Measurements from ENCODE around the gene FLT3LG.
"Not testable (repeated sequence)": the region's sequence is repeated elsewhere in the genome, so short reads cannot be mapped to it uniquely, and the experiment has no call there.

Gene FLT3LG

GRCh38 chr19:49438261-49438660 is 35.8 kb upstream of the FLT3LG start:
- intact Hi-C loops (cut with DNase I) = no loop called here

GRCh38 chr19:49439836-49440235 is 34.2 kb upstream of the FLT3LG start:
- DNase-seq = no peak
- intact Hi-C loops (cut with DNase I) = loop anchor here (5.0 to 10.0 kb wide), 2 partner anchors 48 to 215 kb away; no protein-coding TSS in a partner anchor

More at GRCh38 chr19:49438261-49438660, 35.8 kb upstream of the FLT3LG start:
- DNase-seq = no peak

GRCh38 chr19:49440439-49441209 is 33.4 kb upstream of the FLT3LG start:
- intact Hi-C loops (cut with DNase I) = loop anchor here (5.0 to 10.0 kb wide), 2 partner anchors 48 to 216 kb away; no protein-coding TSS in a partner anchor
- no peak for DNase-seq

DNA sequence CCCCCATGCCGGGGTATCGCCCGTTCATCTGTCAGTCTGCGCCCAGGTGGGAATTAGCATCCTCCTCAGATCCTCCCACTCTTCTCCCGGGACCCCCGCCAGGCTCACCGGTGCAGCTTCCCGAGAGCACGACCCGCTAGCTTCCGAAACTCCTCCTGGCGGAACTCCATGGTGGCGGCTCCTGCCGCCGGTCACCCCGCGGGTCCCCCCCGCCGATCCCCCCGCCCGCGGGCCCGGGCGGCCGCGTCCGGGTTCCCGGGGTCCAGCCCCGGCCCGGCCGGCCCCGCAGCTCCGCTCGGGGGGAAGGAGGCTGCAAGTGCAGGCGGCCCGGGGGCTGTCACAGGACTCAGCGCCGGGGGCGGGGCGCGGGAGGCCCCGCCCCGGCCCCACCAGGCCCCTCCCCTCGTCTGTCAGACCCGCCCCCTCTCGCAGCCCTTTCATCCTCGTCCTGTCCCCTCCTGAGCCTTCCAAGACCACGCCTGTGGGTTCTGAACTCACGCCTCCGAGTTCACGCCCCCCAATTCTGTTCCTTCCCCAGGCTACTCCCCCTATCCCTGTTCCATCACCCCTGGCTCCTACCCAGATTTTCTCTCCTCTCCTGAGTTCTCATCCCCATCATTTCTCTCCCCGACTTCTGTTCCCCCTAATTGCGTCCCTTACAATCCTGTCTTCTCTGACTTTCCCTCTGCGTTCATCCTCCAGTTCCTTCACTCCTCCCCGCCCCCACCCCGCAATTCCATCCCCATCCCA is 32.6 kb upstream of the FLT3LG start, which contains the start of gene SLC17A7:
Gene SLC17A7 (minus strand): TSS at position 318 of the 750 bp plus-strand sequence. CDS start 148 bp downstream, at position 170.
- intact Hi-C loops (cut with DNase I) = loop anchor here (5.0 to 10.0 kb wide), 2 partner anchors 49 to 217 kb away; no protein-coding TSS in a partner anchor
- DNase-seq = no peak

DNA sequence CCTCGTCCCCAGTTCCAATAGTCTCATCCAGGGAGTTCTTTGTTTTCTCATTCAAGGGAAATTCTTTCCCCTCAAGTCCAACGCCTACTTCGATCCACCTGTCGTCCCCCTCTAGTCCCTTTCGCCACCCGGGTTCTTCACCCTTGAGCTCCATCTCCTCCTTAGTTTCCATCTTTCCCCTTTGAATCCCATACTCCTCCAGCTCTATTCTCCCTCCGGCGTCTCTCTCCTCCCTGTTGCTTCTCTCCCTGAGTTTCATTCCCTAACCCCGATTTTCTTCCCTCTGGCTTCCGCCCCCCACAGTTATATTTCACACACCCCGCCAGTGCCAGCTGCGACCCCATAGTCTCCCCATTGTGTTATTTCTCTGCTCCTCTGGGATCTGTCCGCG is 32.1 kb upstream of the FLT3LG start:
- intact Hi-C loops (cut with DNase I) = loop anchor here (5.0 to 10.0 kb wide), 2 partner anchors 50 to 217 kb away; no protein-coding TSS in a partner anchor
- no peak for DNase-seq

DNA sequence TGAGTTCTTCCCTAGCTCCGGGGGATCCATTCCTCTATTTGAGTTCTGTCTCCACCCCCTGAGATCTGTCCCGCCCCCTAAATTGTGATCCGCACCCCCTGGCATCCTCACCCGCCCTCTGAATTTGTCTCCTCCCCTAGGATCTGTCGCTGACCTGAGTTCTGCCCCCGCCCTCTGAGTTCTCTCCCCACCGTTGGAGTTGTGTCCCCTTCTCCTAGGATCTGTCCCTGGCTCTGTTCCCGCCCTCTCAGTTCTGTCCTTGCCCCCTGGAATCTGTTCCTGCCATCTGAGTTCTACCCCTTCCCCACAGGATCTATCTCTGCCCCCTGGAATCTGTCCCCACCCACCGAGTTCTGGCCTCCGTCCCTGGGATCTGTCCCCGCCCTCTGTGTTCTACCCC is 31.7 kb upstream of the FLT3LG start:
- intact Hi-C loops (cut with DNase I) = loop anchor here (5.0 to 10.0 kb wide), 2 partner anchors 50 to 218 kb away; no protein-coding TSS in a partner anchor
- no peak for DNase-seq

DNA sequence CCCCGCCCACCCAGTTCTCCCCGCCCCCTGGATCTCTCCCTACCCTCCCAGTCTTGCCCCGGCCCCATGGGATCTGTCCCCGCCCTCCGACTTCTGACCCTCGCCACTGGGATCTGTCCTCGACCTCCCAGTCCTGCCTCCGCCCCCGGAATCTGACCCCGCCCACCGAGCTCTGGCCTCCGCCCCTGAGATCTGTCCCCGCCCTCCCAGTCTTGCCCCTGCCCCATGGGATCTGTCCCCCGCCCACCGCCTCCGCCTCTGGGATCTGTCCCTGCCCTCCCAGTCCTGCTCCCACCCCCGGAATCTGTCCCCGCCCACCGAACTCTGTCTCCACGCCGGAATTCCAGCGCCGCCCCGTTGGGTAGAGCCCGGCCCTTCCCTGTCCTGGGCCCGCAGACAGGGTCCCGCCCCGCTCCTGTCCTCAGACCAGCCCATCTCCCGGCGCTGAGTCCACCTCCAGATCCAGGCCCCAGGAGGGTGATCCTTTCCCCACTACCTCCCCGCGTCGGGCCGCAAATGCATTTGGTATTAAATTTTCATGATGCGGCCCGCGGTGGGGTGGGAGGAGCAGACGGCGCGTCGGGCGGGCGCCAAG is 31.1 kb upstream of the FLT3LG start:
- peak in 38 of 42 donors; percentile 8 to 70 (median 32) for DNase-seq
- intact Hi-C loops (cut with DNase I) = loop anchor here (5.0 to 10.0 kb wide), 2 partner anchors 51 to 218 kb away; no protein-coding TSS in a partner anchor

- intact Hi-C loops (cut with DNase I) = loop anchor here (5.0 to 10.0 kb wide), 2 partner anchors 51 to 219 kb away; no protein-coding TSS in a partner anchor
- peak; percentile 90 to 98 (median 95) for DNase-seq
Observed at GRCh38 chr19:49443366-49444099, 30.5 kb upstream of the FLT3LG start.

DNA sequence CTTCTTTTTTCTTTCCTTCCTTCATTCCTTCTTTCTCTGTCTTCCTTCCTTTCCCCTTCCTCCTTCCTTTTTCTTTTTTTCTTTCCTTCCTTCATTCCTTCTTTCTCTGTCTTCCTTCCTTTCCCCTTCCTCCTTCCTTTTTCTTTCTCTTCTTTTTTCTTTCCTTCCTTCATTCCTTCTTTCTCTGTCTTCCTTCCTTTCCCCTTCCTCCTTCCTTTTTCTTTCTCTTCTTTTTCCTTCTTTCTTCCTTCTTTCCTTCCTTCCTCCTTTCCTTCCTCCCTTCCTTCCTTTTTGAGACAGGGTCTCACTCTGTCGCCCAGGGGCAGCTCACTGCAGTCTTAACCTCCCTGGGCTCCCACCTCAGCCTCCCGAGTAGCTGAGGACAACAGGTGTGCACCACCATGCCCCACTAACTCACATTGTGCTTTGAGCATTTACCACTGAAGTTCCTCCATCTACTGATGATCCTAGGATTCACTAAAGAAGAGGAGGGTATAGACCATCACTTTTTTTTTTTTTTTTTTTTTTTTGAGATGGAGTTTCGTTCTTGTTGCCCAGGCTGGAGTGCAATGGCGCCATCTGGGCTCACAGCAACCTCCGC is 29.8 kb upstream of the FLT3LG start:
- intact Hi-C loops (cut with DNase I) = loop anchor here (5.0 to 10.0 kb wide), 2 partner anchors 52 to 219 kb away; no protein-coding TSS in a partner anchor

GRCh38 chr19:49445997-49446396 is 28.0 kb upstream of the FLT3LG start:
- intact Hi-C loops (cut with DNase I) = loop anchor here (10.0 kb wide), 1 partner anchor 221 kb away; no protein-coding TSS in a partner anchor
- DNase-seq = no peak

More for the DNA sequence above, 29.8 kb upstream of the FLT3LG start:
- not testable (repeated sequence) for DNase-seq

GRCh38 chr19:49447485-49448431 is 26.3 kb upstream of the FLT3LG start:
- intact Hi-C loops (cut with DNase I) = loop anchor here (10.0 kb wide), 1 partner anchor 223 kb away; no protein-coding TSS in a partner anchor
- DNase-seq = peak in 1 of 42 donors; percentile 9

DNA sequence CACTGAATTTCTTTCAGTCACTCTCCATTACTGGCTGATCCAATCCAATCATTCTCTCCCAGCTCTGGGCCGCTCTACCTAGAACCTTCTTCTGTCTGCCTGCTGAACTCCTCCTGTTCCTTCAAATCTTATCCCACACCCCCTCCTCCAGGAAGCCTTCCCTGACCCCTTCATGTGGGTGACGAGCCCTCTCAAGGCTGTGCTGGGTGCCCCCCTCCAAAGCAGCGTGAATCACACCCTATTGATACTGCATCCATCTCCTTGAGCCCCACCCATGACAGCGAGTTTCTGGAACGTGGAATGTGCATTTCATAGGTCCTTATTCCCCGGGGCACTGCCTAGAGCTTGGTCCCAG is 25.6 kb upstream of the FLT3LG start:
- no peak for DNase-seq
- intact Hi-C loops (cut with DNase I) = loop anchor here (10.0 kb wide), 1 partner anchor 224 kb away; no protein-coding TSS in a partner anchor

GRCh38 chr19:49450405-49450804 is 23.6 kb upstream of the FLT3LG start:
- intact Hi-C loops (cut with DNase I) = no loop called here
- no peak for DNase-seq

DNA sequence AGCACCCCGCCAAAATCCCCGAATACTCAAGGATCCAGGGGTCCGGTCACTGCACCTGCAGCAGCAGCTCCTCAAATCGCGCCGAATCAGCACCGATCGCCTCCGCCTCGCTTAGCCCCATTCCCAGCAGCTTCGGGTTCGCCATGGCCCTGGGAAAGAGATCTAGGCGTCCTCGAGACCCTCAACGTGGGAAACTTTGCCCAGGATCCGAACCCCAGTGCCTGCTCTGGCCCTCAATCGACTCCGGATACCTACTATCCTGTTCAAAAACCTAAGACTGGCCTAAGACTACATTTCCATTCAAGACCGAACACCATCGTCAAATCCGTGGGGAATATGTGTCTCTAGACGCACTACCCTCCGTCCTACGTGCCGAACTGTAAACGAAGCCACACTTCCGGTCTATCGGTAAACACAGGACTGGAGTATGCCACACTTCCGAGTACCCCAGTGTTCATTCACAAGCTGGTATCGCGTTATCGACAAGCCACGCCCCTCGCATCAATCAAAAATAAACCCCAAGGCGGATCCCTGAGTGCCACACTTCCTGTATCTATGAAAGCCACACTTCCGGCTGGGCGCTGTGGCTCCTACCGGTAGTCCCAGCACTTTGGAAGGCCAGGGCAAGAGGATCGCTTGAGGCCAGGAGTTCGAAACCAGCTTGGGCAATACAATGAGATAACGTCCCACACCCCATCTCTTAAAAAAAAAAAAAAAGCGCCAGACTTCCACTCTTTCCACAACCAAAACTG is 22.4 kb upstream of the FLT3LG start, which contains the start of gene PIH1D1:
Gene PIH1D1 (minus strand): TSS at position 385 of the 752 bp plus-strand sequence. CDS start 240 bp downstream, at position 145.
- intact Hi-C loops (cut with DNase I) = no loop called here
- peak; percentile 86 to 99 (median 97) for DNase-seq

- intact Hi-C loops (cut with DNase I) = no loop called here
- peak; percentile 98 to 100 (median 99) for DNase-seq
Observed at GRCh38 chr19:49453013-49453756, 20.8 kb upstream of the FLT3LG start, which contains the start of gene ALDH16A1. Gene ALDH16A1, plus strand, starts transcription at chr19:49453225. Its CDS starts 107 bp downstream, at chr19:49453332.

All from head of caudate nucleus (tissue), 42 donors.